DND-41 (cell line): ENCODE results near the gene FUBP1.

ENCODE experiments used
- EZH2 ChIP-seq: IDR thresholded peaks from 3 replicates; pipeline ENCODE4 v1.6.1; 2012; ENCODE audit warnings: borderline replicate concordance, low read depth, mild to moderate bottlenecking, moderate library complexity, low read length, inconsistent platforms; ENCODE audit not compliant: severe bottlenecking
- TF ChIP-seq, protein P1 (sequence below): IDR thresholded peaks from 2 replicates; pipeline ENCODE4 v1.5.1; 2012; ENCODE audit warnings: borderline replicate concordance, low read length, moderate library complexity, mild to moderate bottlenecking; ENCODE audit not compliant: poor library complexity, severe bottlenecking; ENCODE audit errors: extremely low read depth

DNA sequence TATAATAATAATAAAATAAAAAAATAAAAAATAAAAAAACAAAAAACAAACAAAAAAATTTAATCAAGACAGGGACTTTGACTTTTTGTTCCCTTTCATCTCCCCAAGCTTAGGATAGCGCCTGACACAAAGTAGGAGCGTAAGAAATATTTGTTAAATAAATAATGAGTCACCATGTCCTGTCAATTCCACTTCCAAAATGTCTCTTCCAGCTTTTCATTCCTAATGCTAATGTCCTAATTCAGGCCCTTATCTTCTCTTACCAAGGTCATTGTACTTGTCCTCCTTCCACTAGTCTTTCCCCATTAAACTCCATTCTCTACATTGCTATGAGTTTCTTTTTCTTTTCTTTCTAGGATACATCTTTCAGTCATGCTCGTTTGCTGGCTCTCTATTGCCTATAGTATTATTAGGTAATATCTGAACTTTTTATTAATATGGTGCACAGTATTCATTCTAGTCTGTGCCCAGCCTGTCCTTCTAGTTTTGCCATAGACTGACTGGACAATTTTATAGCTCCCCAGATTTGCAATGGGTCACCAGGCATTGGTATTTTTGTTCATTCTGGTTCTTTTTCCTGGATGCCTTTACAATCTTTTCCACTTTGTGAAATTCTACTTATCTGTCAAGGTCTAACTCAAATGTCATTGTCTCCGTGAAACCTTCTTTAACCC lies 79.1 kb downstream of the FUBP1 start:
- TF ChIP-seq, protein P1, sequence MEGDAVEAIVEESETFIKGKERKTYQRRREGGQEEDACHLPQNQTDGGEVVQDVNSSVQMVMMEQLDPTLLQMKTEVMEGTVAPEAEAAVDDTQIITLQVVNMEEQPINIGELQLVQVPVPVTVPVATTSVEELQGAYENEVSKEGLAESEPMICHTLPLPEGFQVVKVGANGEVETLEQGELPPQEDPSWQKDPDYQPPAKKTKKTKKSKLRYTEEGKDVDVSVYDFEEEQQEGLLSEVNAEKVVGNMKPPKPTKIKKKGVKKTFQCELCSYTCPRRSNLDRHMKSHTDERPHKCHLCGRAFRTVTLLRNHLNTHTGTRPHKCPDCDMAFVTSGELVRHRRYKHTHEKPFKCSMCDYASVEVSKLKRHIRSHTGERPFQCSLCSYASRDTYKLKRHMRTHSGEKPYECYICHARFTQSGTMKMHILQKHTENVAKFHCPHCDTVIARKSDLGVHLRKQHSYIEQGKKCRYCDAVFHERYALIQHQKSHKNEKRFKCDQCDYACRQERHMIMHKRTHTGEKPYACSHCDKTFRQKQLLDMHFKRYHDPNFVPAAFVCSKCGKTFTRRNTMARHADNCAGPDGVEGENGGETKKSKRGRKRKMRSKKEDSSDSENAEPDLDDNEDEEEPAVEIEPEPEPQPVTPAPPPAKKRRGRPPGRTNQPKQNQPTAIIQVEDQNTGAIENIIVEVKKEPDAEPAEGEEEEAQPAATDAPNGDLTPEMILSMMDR = no peak
- TF ChIP-seq EZH2 = no peak
